HepG2 (cell line): Measurements from ENCODE around the gene DCDC2. TPM values are rescaled to one million over a fixed set of nuclear protein-coding genes. Genes with fewer than 3 reads are reported as not detected.

Experiments
- AHDC1 ChIP-seq: sonication (generic); formaldehyde crosslinking; IDR thresholded peaks from 2 replicates; pipeline ENCODE4 v1.5.1; 2020; ENCODE audit warnings: mild to moderate bottlenecking, missing genetic modification reagents, borderline replicate concordance
- ATRX ChIP-seq: sonication (generic); formaldehyde crosslinking; IDR thresholded peaks from 2 replicates; pipeline ENCODE4 v1.4.0; 2020; ENCODE audit warnings: missing genetic modification reagents, borderline replicate concordance
- CAMTA2 ChIP-seq: sonication (generic); formaldehyde crosslinking; IDR thresholded peaks from 2 replicates; pipeline ENCODE4 v1.4.0; 2020; ENCODE audit warnings: mild to moderate bottlenecking, missing genetic modification reagents, borderline replicate concordance
- ELF3 ChIP-seq: IDR thresholded peaks from 2 replicates; pipeline ENCODE4 v1.6.1; 2016; ENCODE audit warnings: missing genetic modification reagents, missing compliant biosample characterization
- FIP1L1 ChIP-seq: fragments of 200-400 bp; formaldehyde crosslinking; IDR thresholded peaks from 2 replicates; pipeline ENCODE4 v1.6.1; 2018; ENCODE audit warnings: low read depth, mild to moderate bottlenecking, low read length, moderate library complexity, borderline replicate concordance; ENCODE audit not compliant: insufficient read depth
- FOSL1 ChIP-seq: sonication (generic); formaldehyde crosslinking; IDR thresholded peaks from 2 replicates; pipeline ENCODE4 v1.9.0; 2021; ENCODE audit warnings: missing genetic modification reagents, borderline replicate concordance
- FOXC1 ChIP-seq: sonication (generic); formaldehyde crosslinking; IDR thresholded peaks from 2 replicates; pipeline ENCODE4 v1.8.0; 2022; ENCODE audit warnings: mild to moderate bottlenecking, missing genetic modification reagents, borderline replicate concordance
- IRX3 ChIP-seq: sonication (generic); formaldehyde crosslinking; IDR thresholded peaks from 2 replicates; pipeline ENCODE4 v1.8.1; 2023; ENCODE audit warnings: mild to moderate bottlenecking, low read depth, missing genetic modification reagents, borderline replicate concordance
- MYNN ChIP-seq: sonication (generic); formaldehyde crosslinking; IDR thresholded peaks from 2 replicates; pipeline ENCODE4 v1.4.0; 2020; ENCODE audit warnings: mild to moderate bottlenecking, low read depth, missing genetic modification reagents
- RFX3 ChIP-seq: IDR thresholded peaks from 2 replicates; pipeline ENCODE4 v1.6.1; 2016; ENCODE audit warnings: missing biosample characterization, missing genetic modification reagents
- RFX5 ChIP-seq: IDR thresholded peaks from 2 replicates; pipeline ENCODE4 v1.6.1; 2011; ENCODE audit warnings: low read depth, low read length, improper control_type of control experiment
- SOX6 ChIP-seq, 2 experiments: fragments of 450-650 bp in 1 of 2; sonication (generic) in 1 of 2; formaldehyde crosslinking in 1 of 2; IDR thresholded peaks; 2 replicates each; pipeline versions ENCODE4 v1.4.0 to v1.6.1; 2017 to 2020; ENCODE audit warnings: antibody characterized with exemption in 1 of 2, mild to moderate bottlenecking in 1 of 2, missing genetic modification reagents in 1 of 2
- ZNF20 ChIP-seq: sonication (generic); formaldehyde crosslinking; IDR thresholded peaks from 2 replicates; pipeline ENCODE4 v1.4.0; 2020; ENCODE audit warnings: mild to moderate bottlenecking, moderate library complexity, missing genetic modification reagents
- ZNF274 ChIP-seq: sonication (generic); formaldehyde crosslinking; IDR thresholded peaks from 2 replicates; pipeline ENCODE4 v1.5.1; 2020; ENCODE audit warnings: mild to moderate bottlenecking, missing genetic modification reagents
- ZNF30 ChIP-seq: sonication (generic); formaldehyde crosslinking; IDR thresholded peaks from 2 replicates; pipeline ENCODE4 v1.5.0; 2020; ENCODE audit warnings: mild to moderate bottlenecking, missing genetic modification reagents
- ZNF317 ChIP-seq: sonication (generic); formaldehyde crosslinking; IDR thresholded peaks from 2 replicates; pipeline ENCODE4 v1.5.0; 2020; ENCODE audit warnings: mild to moderate bottlenecking, missing genetic modification reagents
- ZNF362 ChIP-seq: sonication (generic); formaldehyde crosslinking; IDR thresholded peaks from 2 replicates; pipeline ENCODE4 v1.4.0; 2020; ENCODE audit warnings: missing genetic modification reagents, mild to moderate bottlenecking, borderline replicate concordance
- ZNF546 ChIP-seq: sonication (generic); formaldehyde crosslinking; conservative IDR thresholded peaks from 2 replicates; pipeline ENCODE4 v1.8.1; 2023; ENCODE audit warnings: mild to moderate bottlenecking, missing genetic modification reagents
- ZNF652 ChIP-seq: IDR thresholded peaks from 2 replicates; pipeline ENCODE4 v1.6.1; 2016; ENCODE audit warnings: low read depth, borderline replicate concordance
- ZNF709 ChIP-seq: sonication (generic); formaldehyde crosslinking; IDR thresholded peaks from 2 replicates; pipeline ENCODE4 v1.5.0; 2020; ENCODE audit warnings: mild to moderate bottlenecking, missing genetic modification reagents
- ZSCAN22 ChIP-seq: sonication (generic); formaldehyde crosslinking; IDR thresholded peaks from 2 replicates; pipeline ENCODE4 v1.4.0; 2020; ENCODE audit warnings: mild to moderate bottlenecking, missing genetic modification reagents
- ZSCAN29 ChIP-seq: sonication (generic); formaldehyde crosslinking; conservative IDR thresholded peaks from 2 replicates; pipeline ENCODE4 v1.4.0; 2020; ENCODE audit warnings: mild to moderate bottlenecking, missing genetic modification reagents
- polyA plus RNA-seq, 8 experiments: library from polyadenylated mRNA; depleted of rRNA in 3 of 8; stranded (reverse) in 7 of 8; unstranded in 1 of 8; fragments of >200 nt; fragmentation: Illumina TruSeq in 4 of 8; extraction: Trizol in 4 of 8; gene quantifications; 2 replicates each; pipeline versions ENCODE4 v1.2.1 to v1.2.3, GENCODE V29; 2011 to 2016; ENCODE audit warnings: low read depth in 4 of 8, missing spikeins in 1 of 8, mixed read lengths in 1 of 8; ENCODE audit not compliant: insufficient read depth in 1 of 8
- total RNA-seq, 5 experiments: library from RNA; depleted of rRNA; stranded (reverse); fragments of >200 nt; fragmentation: Illumina TruSeq; extraction: Trizol; gene quantifications; 2 replicates each; pipeline ENCODE4 v1.2.3, GENCODE V29; 2016; ENCODE audit warnings: low read depth in 1 of 5
- TF ChIP-seq, protein P1 (sequence below): sonication (generic); formaldehyde crosslinking; IDR thresholded peaks from 2 replicates; pipeline ENCODE4 v1.8.1; 2023; ENCODE audit warnings: mild to moderate bottlenecking, moderate library complexity, missing genetic modification reagents

DCDC2 gene
- total and polyA plus RNA-seq, 2 of the 13 experiments (the other 11 are each of a cell fraction or from before 2014, with no cell fraction given): 9.0 to 36.2 TPM

DNA sequence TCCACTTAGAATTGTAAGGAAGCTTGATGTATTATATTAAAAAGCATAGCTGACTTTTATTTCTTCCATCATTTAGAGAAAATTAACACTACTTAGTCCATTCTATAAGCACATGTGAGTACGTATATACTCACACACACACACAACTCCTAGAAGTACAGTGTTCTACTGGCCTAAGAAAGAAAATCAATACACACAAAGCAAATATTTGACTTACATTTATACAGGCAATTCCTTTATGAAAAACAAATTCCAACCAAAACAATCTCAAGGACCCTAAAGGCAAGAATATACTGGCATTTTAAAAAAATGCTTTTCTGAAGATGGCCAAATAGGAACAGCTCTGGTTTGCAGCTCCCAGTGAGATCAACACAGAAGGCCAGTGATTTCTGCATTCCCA, 160.0 kb downstream of the DCDC2 start (continued):
- 0 out of 2 replicates have a peak, but pooled peaks have one; percentile 20 for TF ChIP-seq ZNF652
- no peak for TF ChIP-seq FOXC1 (CRISPR knock-in tag)
- no peak for TF ChIP-seq ZSCAN29
- TF ChIP-seq RFX5: no peak
- TF ChIP-seq ZSCAN22 (CRISPR knock-in tag): no peak
- TF ChIP-seq ZNF20 (CRISPR knock-in tag): no peak
- no peak for TF ChIP-seq FOSL1 (CRISPR knock-in tag)
- no peak for TF ChIP-seq ZNF546 (CRISPR knock-in tag)
- TF ChIP-seq SOX6 (IDR thresholded peaks at IDR 0.05): no peak
- peak; percentile 54; the same call in 1 of the 2 replicates for TF ChIP-seq SOX6 (CRISPR knock-in tag; IDR thresholded peaks at IDR 0.05)
- TF ChIP-seq ATRX: no peak
- TF ChIP-seq, protein P1, sequence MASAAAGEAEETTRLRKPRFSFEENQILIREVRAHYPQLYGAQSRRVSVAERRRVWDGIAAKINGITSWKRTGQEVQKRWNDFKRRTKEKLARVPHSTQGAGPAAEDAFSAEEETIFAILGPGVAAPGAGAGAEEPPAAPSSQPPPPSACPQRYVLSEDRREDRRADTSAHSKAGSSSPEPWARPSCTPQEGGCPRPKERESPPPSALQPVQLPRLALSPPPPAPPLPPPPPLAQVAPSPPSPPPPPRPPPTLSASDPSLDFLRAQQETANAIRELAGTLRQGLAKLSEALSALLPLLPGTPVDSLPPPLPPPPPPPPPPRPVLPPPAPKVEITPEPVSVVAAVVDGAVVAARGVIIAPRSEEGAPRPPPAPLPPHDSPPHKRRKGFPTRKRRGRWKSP (CRISPR knock-in tag): no peak
- TF ChIP-seq IRX3: no peak
- no peak for TF ChIP-seq ZNF30 (CRISPR knock-in tag)
- TF ChIP-seq CAMTA2 (CRISPR knock-in tag): no peak
- peak; percentile 53; the same call in 1 of the 2 replicates for TF ChIP-seq AHDC1
- TF ChIP-seq RFX3 (CRISPR knock-in tag): no peak
- TF ChIP-seq ZNF274 (CRISPR knock-in tag): no peak
- 0 out of 2 replicates have a peak, but pooled peaks have one; percentile 25 for TF ChIP-seq ELF3
- no peak for TF ChIP-seq MYNN (CRISPR knock-in tag)
- TF ChIP-seq ZNF362 (CRISPR knock-in tag): no peak
- TF ChIP-seq ZNF317: no peak
- no peak for TF ChIP-seq ZNF709 (CRISPR knock-in tag)
- TF ChIP-seq FIP1L1: no peak
